HepG2 (cell line): ENCODE data around the gene SLC38A2. TPM values are rescaled to one million over a fixed set of nuclear protein-coding genes. Genes with fewer than 3 reads are reported as not detected.

ENCODE experiments used
- AKAP8 ChIP-seq: sonication (generic); formaldehyde crosslinking; IDR thresholded peaks from 2 replicates; pipeline ENCODE4 v1.5.1; 2020; ENCODE audit warnings: mild to moderate bottlenecking, missing genetic modification reagents
- ARHGAP35 ChIP-seq: sonication (generic); formaldehyde crosslinking; IDR thresholded peaks from 2 replicates; pipeline ENCODE4 v1.9.0; 2022; ENCODE audit warnings: mild to moderate bottlenecking, inconsistent platforms, moderate library complexity, missing genetic modification reagents, borderline replicate concordance
- CBX1 ChIP-seq: IDR thresholded peaks from one replicate; pipeline ENCODE4 v1.6.1; 2016; ENCODE audit warnings: antibody characterized with exemption, low read depth
- HNF4G ChIP-seq, 2 experiments: sonication (generic) in 1 of 2; formaldehyde crosslinking in 1 of 2; IDR thresholded peaks; 2 replicates each; pipeline versions ENCODE4 v1.4.0 to v1.6.1; 2011 to 2020; ENCODE audit warnings: borderline replicate concordance in 2 of 2, low read depth in 2 of 2, mild to moderate bottlenecking in 2 of 2, low read length in 1 of 2, missing genetic modification reagents in 1 of 2, moderate library complexity in 1 of 2
- JUN ChIP-seq: sonication (generic); formaldehyde crosslinking; IDR thresholded peaks from 2 replicates; pipeline ENCODE4 v1.4.0; 2020; ENCODE audit warnings: mild to moderate bottlenecking, missing genetic modification reagents
- KAT2B ChIP-seq: fragments of 150-350 bp; IDR thresholded peaks from 2 replicates; pipeline ENCODE4 v1.6.1; 2014; ENCODE audit warnings: low read depth, low read length, borderline replicate concordance
- MXD1 ChIP-seq: sonication (generic); formaldehyde crosslinking; IDR thresholded peaks from 2 replicates; pipeline ENCODE4 v1.4.0; 2020; ENCODE audit warnings: mild to moderate bottlenecking, missing genetic modification reagents
- MZF1 ChIP-seq: sonication (generic); formaldehyde crosslinking; IDR thresholded peaks from 2 replicates; pipeline ENCODE4 v1.8.1; 2023; ENCODE audit warnings: mild to moderate bottlenecking, missing genetic modification reagents, borderline replicate concordance
- NFKBIZ ChIP-seq: IDR thresholded peaks from 2 replicates; pipeline ENCODE4 v1.6.1; 2018; ENCODE audit warnings: missing genetic modification reagents, missing compliant biosample characterization
- PHF8 ChIP-seq: sonication (generic); formaldehyde crosslinking; IDR thresholded peaks from 2 replicates; pipeline ENCODE4 v1.5.0; 2020; ENCODE audit warnings: missing genetic modification reagents
- POLR2AphosphoS2 ChIP-seq: IDR thresholded peaks from 2 replicates; pipeline ENCODE4 v1.6.1; 2011; ENCODE audit warnings: low read depth, low read length, improper control_type of control experiment
- RBM22 ChIP-seq: fragments of 200-400 bp; formaldehyde crosslinking; optimal IDR thresholded peaks from 2 replicates; pipeline ENCODE3; 2017; ENCODE audit warnings: mild to moderate bottlenecking, low read length, moderate library complexity
- RXRA ChIP-seq: sonication (generic); formaldehyde crosslinking; IDR thresholded peaks from 2 replicates; pipeline ENCODE4 v1.5.1; 2020; ENCODE audit warnings: missing genetic modification reagents
- STAT5B ChIP-seq: sonication (generic); formaldehyde crosslinking; IDR thresholded peaks from 2 replicates; pipeline ENCODE4 v1.4.0; 2020; ENCODE audit warnings: missing genetic modification reagents
- TCF12 ChIP-seq, 2 experiments: fragments of 450-650 bp in 1 of 2; sonication (generic) in 1 of 2; formaldehyde crosslinking in 1 of 2; IDR thresholded peaks; 2 replicates each; pipeline versions ENCODE4 v1.6.1 to v1.8.0; 2017 to 2022; ENCODE audit warnings: antibody characterized with exemption in 1 of 2, mild to moderate bottlenecking in 1 of 2, missing genetic modification reagents in 1 of 2, moderate library complexity in 1 of 2
- XBP1 ChIP-seq: sonication (generic); formaldehyde crosslinking; IDR thresholded peaks from 2 replicates; pipeline ENCODE4 v1.5.0; 2020; ENCODE audit warnings: missing genetic modification reagents
- ZBTB44 ChIP-seq: sonication (generic); formaldehyde crosslinking; IDR thresholded peaks from 2 replicates; pipeline ENCODE4 v1.4.0; 2020; ENCODE audit warnings: missing genetic modification reagents
- ZBTB7B ChIP-seq: sonication (generic); formaldehyde crosslinking; IDR thresholded peaks from 2 replicates; pipeline ENCODE4 v1.4.0; 2020; ENCODE audit warnings: missing genetic modification reagents
- ZNF124 ChIP-seq: sonication (generic); formaldehyde crosslinking; IDR thresholded peaks from 2 replicates; pipeline ENCODE4 v1.4.0; 2020; ENCODE audit warnings: missing genetic modification reagents
- ZNF331 ChIP-seq: sonication (generic); formaldehyde crosslinking; IDR thresholded peaks from 2 replicates; pipeline ENCODE4 v1.4.0; 2020; ENCODE audit warnings: missing genetic modification reagents
- ZNF451 ChIP-seq: sonication (generic); formaldehyde crosslinking; IDR thresholded peaks from 2 replicates; pipeline ENCODE4 v1.5.0; 2020; ENCODE audit warnings: mild to moderate bottlenecking, missing genetic modification reagents
- ZNF543 ChIP-seq: sonication (generic); formaldehyde crosslinking; IDR thresholded peaks from 2 replicates; pipeline ENCODE4 v1.4.0; 2020; ENCODE audit warnings: mild to moderate bottlenecking, missing genetic modification reagents
- ZNF567 ChIP-seq: sonication (generic); formaldehyde crosslinking; IDR thresholded peaks from 2 replicates; pipeline ENCODE4 v1.8.1; 2023; ENCODE audit warnings: mild to moderate bottlenecking, missing genetic modification reagents, borderline replicate concordance
- ZNF674 ChIP-seq: sonication (generic); formaldehyde crosslinking; IDR thresholded peaks from 2 replicates; pipeline ENCODE4 v1.5.0; 2020; ENCODE audit warnings: low read depth, mild to moderate bottlenecking, missing genetic modification reagents
- ZNF75D ChIP-seq: sonication (generic); formaldehyde crosslinking; IDR thresholded peaks from 2 replicates; pipeline ENCODE4 v1.8.1; 2023; ENCODE audit warnings: missing genetic modification reagents, mild to moderate bottlenecking, borderline replicate concordance
- ZNF768 ChIP-seq: sonication (generic); formaldehyde crosslinking; IDR thresholded peaks from 2 replicates; pipeline ENCODE4 v1.4.0; 2020; ENCODE audit warnings: missing genetic modification reagents
- ZNF780A ChIP-seq: sonication (generic); formaldehyde crosslinking; IDR thresholded peaks from 2 replicates; pipeline ENCODE4 v1.8.0; 2022; ENCODE audit warnings: mild to moderate bottlenecking, missing genetic modification reagents, moderate library complexity
- ZSCAN21 ChIP-seq: sonication (generic); formaldehyde crosslinking; IDR thresholded peaks from 2 replicates; pipeline ENCODE4 v1.8.0; 2022; ENCODE audit warnings: mild to moderate bottlenecking, missing genetic modification reagents, moderate library complexity, borderline replicate concordance
- ZSCAN25 ChIP-seq: sonication (generic); formaldehyde crosslinking; IDR thresholded peaks from 2 replicates; pipeline ENCODE4 v1.8.0; 2022; ENCODE audit warnings: mild to moderate bottlenecking, missing genetic modification reagents
- polyA plus RNA-seq, 8 experiments: library from polyadenylated mRNA; depleted of rRNA in 3 of 8; stranded (reverse) in 7 of 8; unstranded in 1 of 8; fragments of >200 nt; fragmentation: Illumina TruSeq in 4 of 8; extraction: Trizol in 4 of 8; gene quantifications; 2 replicates each; pipeline versions ENCODE4 v1.2.1 to v1.2.3, GENCODE V29; 2011 to 2016; ENCODE audit warnings: low read depth in 4 of 8, missing spikeins in 1 of 8, mixed read lengths in 1 of 8; ENCODE audit not compliant: insufficient read depth in 1 of 8
- total RNA-seq, 5 experiments: library from RNA; depleted of rRNA; stranded (reverse); fragments of >200 nt; fragmentation: Illumina TruSeq; extraction: Trizol; gene quantifications; 2 replicates each; pipeline ENCODE4 v1.2.3, GENCODE V29; 2016; ENCODE audit warnings: low read depth in 1 of 5

The SLC38A2 gene
- total and polyA plus RNA-seq, 2 of the 13 experiments (the other 11 are each of a cell fraction or from before 2014, with no cell fraction given), result 368 to 880 TPM

- TF ChIP-seq ZNF674 (CRISPR knock-in tag) (0 out of 2 replicates have a peak, but pooled peaks have one; percentile 35), ZNF124 (CRISPR knock-in tag) (0 out of 2 replicates have a peak, but pooled peaks have one; percentile 35), ZBTB44 (CRISPR knock-in tag) (0 out of 2 replicates have a peak, but pooled peaks have one; percentile 57), ZBTB7B (CRISPR knock-in tag) (peak; percentile 83), RXRA (CRISPR knock-in tag) (peak; percentile 78; the same call in 1 of the 2 replicates), ZNF451 (CRISPR knock-in tag) (no peak), MZF1 (CRISPR knock-in tag) (no peak), CBX1 (peak; percentile 25), HNF4G (IDR thresholded peaks at IDR 0.05; ENCODE audit: borderline replicate concordance, low read depth, low read length) (no peak), HNF4G (CRISPR knock-in tag; IDR thresholded peaks at IDR 0.05; ENCODE audit: borderline replicate concordance, low read depth) (no peak), KAT2B (no peak), POLR2AphosphoS2 (no peak), MXD1 (CRISPR knock-in tag) (peak; percentile 70), TCF12 (IDR thresholded peaks at IDR 0.05) (no peak), TCF12 (CRISPR knock-in tag; IDR thresholded peaks at IDR 0.05) (0 out of 2 replicates have a peak, but pooled peaks have one; percentile 46), ZNF331 (CRISPR knock-in tag) (no peak), ARHGAP35 (CRISPR knock-in tag) (peak; percentile 73; the same call in 1 of the 2 replicates), STAT5B (CRISPR knock-in tag) (peak; percentile 43; the same call in 1 of the 2 replicates), RBM22 (peak; percentile 38), ZNF543 (peak; percentile 73; the same call in 1 of the 2 replicates), PHF8 (CRISPR knock-in tag) (peak; percentile 35), ZNF780A (no peak; the same call in 1 of the 2 replicates), ZNF768 (CRISPR knock-in tag) (peak; percentile 61; the same call in 1 of the 2 replicates), XBP1 (peak; percentile 60; the same call in 1 of the 2 replicates), ZNF567 (0 out of 2 replicates have a peak, but pooled peaks have one; percentile 41), AKAP8 (CRISPR knock-in tag) (0 out of 2 replicates have a peak, but pooled peaks have one; percentile 40), JUN (CRISPR knock-in tag) (peak; percentile 13; the same call in 1 of the 2 replicates), ZSCAN21 (CRISPR knock-in tag) (no peak), NFKBIZ (peak; percentile 53; the same call in 1 of the 2 replicates), ZNF75D (CRISPR knock-in tag) (no peak), ZSCAN25 (peak; percentile 83)
These were observed 11.3 kb upstream of the SLC38A2 start (continued) for GRCh38 chr12:46383654-46384450.
